ENCODE data around the gene ST7L. TPM values are rescaled to one million over a fixed set of nuclear protein-coding genes. Genes with fewer than 3 reads are reported as not detected.
A peak's percentile ranks its signal among the peaks of the same experiment; 100 is the strongest.

Gene ST7L
- polyA plus RNA-seq, 1 donor (not counting 4 experiments of a cell fraction or from before 2014, with no cell fraction given): 13.4 TPM

DNA sequence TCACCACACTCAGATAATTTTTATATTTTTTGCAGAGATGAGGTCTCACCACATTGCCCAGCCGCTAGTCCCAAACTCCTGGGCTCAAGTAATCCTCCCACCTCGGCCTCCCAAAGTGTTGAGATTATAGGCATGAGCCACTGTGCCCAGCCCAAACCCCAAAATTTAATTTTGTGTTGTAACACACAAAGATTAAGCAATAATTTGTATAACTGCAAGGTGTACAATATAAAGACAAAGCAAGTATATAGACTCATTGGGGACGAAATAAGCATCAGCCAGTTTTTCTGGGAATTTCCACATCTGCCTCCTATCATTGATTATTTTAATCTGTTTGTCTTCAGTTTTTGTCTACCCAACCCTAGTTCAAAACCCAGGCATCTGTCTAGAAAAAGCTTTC, 42.7 kb downstream of the ST7L start:
- Histone ChIP-seq H4K20me1 (ENCODE audit: control insufficient read depth, extremely low read depth, insufficient read depth, low read length) (no peaks in the 10 kb centered on the region), H3K79me2 (ENCODE audit: control insufficient read depth, insufficient read depth, low read length) (no peaks in the 10 kb centered on the region), H3K9me3 (ENCODE audit: control insufficient read depth, low read depth, low read length) (no peaks in the 10 kb centered on the region), H2AFZ (ENCODE audit: control insufficient read depth, low read length) (no peak overlapping the region), H3K9ac (ENCODE audit: control insufficient read depth, extremely low read depth, insufficient read depth, low read length) (no peak overlapping the region), H3K36me3 (ENCODE audit: control insufficient read depth in 2 of 2, extremely low read depth in 1 of 2, insufficient read depth in 2 of 2, low read length in 2 of 2) (peaks cover 8 to 15% of the 10 kb centered on the region in 2 experiments), H3K27ac (ENCODE audit: control insufficient read depth, insufficient read depth, low read length) (no peak overlapping the region), H3K4me3 (ENCODE audit: control insufficient read depth in 2 of 3, extremely low read depth in 1 of 3, insufficient read depth in 2 of 3, low read depth in 1 of 3, low read length in 3 of 3) (no peak overlapping the region), H3K9me1 (ENCODE audit: control insufficient read depth, extremely low read depth, insufficient read depth, low read length) (no peaks in the 10 kb centered on the region), H3K4me1 (ENCODE audit: control insufficient read depth, extremely low read depth, insufficient read depth, low read length) (no peaks in the 10 kb centered on the region), H3K4me2 (ENCODE audit: control insufficient read depth, extremely low read depth, insufficient read depth, low read depth, low read length) (no peak overlapping the region), H3K27me3 (ENCODE audit: control insufficient read depth, extremely low read depth, insufficient read depth, low read length) (no peaks in the 10 kb centered on the region)
- DNase-seq (ENCODE audit: low read depth, low spot score) (no peak), FAIRE-seq (no peak)
- dilution Hi-C loops (cut with MboI; ENCODE audit: extremely low pct_ligation_motif_present, low sequenced_read_pairs): no loop called here
- no peak for TF ChIP-seq EZH2 (IDR thresholded peaks at IDR 0.05; ENCODE audit: low read length)
- TF ChIP-seq, protein P1, sequence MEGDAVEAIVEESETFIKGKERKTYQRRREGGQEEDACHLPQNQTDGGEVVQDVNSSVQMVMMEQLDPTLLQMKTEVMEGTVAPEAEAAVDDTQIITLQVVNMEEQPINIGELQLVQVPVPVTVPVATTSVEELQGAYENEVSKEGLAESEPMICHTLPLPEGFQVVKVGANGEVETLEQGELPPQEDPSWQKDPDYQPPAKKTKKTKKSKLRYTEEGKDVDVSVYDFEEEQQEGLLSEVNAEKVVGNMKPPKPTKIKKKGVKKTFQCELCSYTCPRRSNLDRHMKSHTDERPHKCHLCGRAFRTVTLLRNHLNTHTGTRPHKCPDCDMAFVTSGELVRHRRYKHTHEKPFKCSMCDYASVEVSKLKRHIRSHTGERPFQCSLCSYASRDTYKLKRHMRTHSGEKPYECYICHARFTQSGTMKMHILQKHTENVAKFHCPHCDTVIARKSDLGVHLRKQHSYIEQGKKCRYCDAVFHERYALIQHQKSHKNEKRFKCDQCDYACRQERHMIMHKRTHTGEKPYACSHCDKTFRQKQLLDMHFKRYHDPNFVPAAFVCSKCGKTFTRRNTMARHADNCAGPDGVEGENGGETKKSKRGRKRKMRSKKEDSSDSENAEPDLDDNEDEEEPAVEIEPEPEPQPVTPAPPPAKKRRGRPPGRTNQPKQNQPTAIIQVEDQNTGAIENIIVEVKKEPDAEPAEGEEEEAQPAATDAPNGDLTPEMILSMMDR (optimal IDR thresholded peaks at IDR 0.05 in 1 of 3, IDR thresholded peaks at IDR 0.05 in 1 of 3, conservative IDR thresholded peaks at IDR 0.05 in 1 of 3; ENCODE audit: extremely low read depth in 1 of 3, insufficient read depth in 2 of 3, low read length in 3 of 3): no peak

DNA sequence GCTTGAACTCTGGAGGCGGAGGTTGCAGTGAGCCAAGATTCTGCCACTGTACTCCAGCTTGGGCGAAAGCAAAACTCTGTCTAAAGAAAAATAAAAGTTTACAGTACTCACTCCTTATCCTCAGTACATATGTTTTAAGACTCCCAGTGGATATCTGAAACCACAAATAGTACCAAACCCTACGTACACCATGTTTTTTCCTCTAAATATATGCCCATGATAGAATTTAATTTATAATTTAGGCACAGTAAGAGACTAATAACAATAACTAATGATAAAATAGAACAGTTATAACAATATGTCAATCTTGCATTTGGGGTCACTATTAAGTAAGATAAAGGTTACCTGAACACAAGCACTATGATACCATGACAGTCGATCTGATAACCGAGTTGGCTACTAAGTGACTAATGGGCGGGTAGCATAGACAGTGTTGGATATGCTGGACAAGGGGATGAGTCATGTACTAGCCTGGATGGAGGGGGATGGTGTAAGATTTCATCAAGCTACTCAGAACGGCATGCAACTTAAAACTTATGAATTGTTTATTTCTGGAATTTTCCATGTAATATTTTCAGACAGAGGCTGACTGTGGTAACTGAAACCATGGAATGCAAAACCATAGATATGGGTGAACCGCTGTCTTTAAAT, 43.7 kb downstream of the ST7L start:
- TF ChIP-seq EZH2 (IDR thresholded peaks at IDR 0.05; ENCODE audit: low read length): no peak
- TF ChIP-seq, protein P1 (optimal IDR thresholded peaks at IDR 0.05 in 1 of 3, IDR thresholded peaks at IDR 0.05 in 1 of 3, conservative IDR thresholded peaks at IDR 0.05 in 1 of 3; ENCODE audit: extremely low read depth in 1 of 3, insufficient read depth in 2 of 3, low read length in 3 of 3): no peak
- Histone ChIP-seq H3K36me3 (ENCODE audit: control insufficient read depth in 2 of 2, extremely low read depth in 1 of 2, insufficient read depth in 2 of 2, low read length in 2 of 2) (peaks cover 6 to 9% of the 10 kb centered on the region in 2 experiments), H3K9me3 (ENCODE audit: control insufficient read depth, low read depth, low read length) (no peaks in the 10 kb centered on the region), H3K9ac (ENCODE audit: control insufficient read depth, extremely low read depth, insufficient read depth, low read length) (no peak overlapping the region), H3K4me3 (ENCODE audit: control insufficient read depth in 2 of 3, extremely low read depth in 1 of 3, insufficient read depth in 2 of 3, low read depth in 1 of 3, low read length in 3 of 3) (no peak overlapping the region), H2AFZ (ENCODE audit: control insufficient read depth, low read length) (no peak overlapping the region), H4K20me1 (ENCODE audit: control insufficient read depth, extremely low read depth, insufficient read depth, low read length) (no peaks in the 10 kb centered on the region), H3K79me2 (ENCODE audit: control insufficient read depth, insufficient read depth, low read length) (no peaks in the 10 kb centered on the region), H3K27ac (ENCODE audit: control insufficient read depth, insufficient read depth, low read length) (no peak overlapping the region), H3K27me3 (ENCODE audit: control insufficient read depth, extremely low read depth, insufficient read depth, low read length) (no peaks in the 10 kb centered on the region), H3K9me1 (ENCODE audit: control insufficient read depth, extremely low read depth, insufficient read depth, low read length) (no peaks in the 10 kb centered on the region), H3K4me2 (ENCODE audit: control insufficient read depth, extremely low read depth, insufficient read depth, low read depth, low read length) (no peak overlapping the region), H3K4me1 (ENCODE audit: control insufficient read depth, extremely low read depth, insufficient read depth, low read length) (no peaks in the 10 kb centered on the region)
- dilution Hi-C loops (cut with MboI; ENCODE audit: extremely low pct_ligation_motif_present, low sequenced_read_pairs): no loop called here
- FAIRE-seq (peak; percentile 17), DNase-seq (ENCODE audit: low read depth, low spot score) (no peak)

Data from keratinocyte (primary cell).